GM18870 (cell line): ENCODE results near the gene AWAT2.

Experiments
- ATAC-seq: cut with Tn5 transposase; IDR thresholded peaks from one replicate; pipeline ENCODE4 v1.9.1; 2021; ENCODE audit warnings: moderate library complexity; ENCODE audit not compliant: unreplicated experiment

The AWAT2 gene

GRCh38 chrX:70042399-70043371, 7.1 kb downstream of the AWAT2 start:
- no peak for ATAC-seq

DNA sequence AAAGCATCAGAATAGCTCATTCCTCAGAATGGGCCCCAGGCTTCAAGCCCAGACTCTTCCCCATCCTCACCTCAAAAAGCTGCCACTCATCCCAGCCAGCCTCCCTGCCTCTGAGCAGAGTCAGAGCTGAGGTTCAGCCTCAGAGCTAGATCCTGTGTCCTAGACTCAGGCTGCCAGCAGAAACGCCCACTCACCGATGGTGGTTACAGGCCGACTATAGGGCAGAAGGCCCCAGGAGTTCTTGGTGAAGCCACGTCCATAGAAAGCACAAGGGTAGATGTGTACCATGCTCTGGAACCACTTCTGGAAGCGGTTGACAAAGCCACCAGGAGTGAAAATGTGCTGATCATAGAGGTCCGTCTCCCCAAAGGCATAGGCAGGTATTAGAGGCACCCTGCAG, 7.7 kb downstream of the AWAT2 start:
- no peak for ATAC-seq

- no peak for ATAC-seq
Measured at GRCh38 chrX:70039758-70040157, 10.0 kb downstream of the AWAT2 start.

GRCh38 chrX:70038951-70039350, 10.8 kb downstream of the AWAT2 start:
- no peak for ATAC-seq

GRCh38 chrX:70038515-70038914, 11.2 kb downstream of the AWAT2 start:
- ATAC-seq, result no peak

- no peak for ATAC-seq
Measured at GRCh38 chrX:70034646-70035045, 15.1 kb downstream of the AWAT2 start.

DNA sequence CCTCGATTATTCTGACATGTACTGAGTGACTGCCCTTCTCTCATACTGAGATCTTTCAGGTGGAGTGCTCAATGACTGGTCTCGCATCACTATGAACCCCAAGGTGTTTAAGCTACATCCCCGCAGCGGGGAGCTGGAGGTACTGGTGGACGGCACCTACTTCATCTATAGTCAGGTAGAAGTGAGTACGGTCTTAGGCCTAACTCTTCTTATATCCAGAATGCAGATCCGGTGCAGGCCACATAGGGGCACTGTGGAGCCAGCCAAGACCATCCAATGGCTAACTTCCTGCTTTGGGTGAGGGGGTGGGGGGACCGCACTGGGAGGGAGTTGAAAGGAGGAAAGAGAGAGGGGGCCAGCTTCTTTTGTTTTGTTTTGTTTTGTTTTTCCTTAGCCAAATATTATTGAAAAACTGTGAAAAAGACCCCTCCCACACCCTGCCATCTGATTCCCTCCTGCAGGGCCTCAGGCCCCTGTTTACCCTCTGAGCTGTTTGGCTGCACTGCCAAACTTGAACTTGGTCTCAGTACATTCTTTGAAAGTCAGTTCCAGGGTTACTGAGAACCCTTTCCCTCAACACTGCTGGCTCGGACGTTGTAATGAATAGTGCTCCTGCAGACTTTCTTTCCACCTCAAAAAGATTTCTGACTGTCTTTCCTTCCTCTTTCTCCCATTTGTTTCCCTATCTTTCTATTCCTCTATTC, 16.2 kb downstream of the AWAT2 start:
- ATAC-seq, result peak; percentile 48

DNA sequence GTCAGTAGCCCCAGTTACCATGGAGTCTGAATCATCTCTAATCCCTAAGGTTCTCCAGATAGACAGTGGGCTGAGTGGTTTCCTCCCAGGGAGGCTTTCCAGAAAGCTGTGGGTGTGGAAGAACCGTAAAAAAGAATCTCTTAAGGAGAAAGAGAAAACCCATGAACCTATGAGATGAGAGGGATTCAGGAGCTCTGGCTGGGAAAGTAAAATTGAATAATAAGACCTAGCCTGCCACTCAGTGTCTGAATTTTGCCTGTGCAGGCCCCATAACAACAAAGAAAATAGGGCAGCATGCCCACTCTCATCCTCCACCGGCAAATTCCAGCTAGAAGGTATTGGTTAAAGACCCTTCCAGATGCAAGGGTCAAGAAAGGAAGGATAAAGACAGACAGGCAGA, 16.9 kb downstream of the AWAT2 start:
- no peak for ATAC-seq

GRCh38 chrX:70030301-70030767, 19.4 kb downstream of the AWAT2 start:
- ATAC-seq, result peak; percentile 78

GRCh38 chrX:70029863-70030262, 19.9 kb downstream of the AWAT2 start:
- ATAC-seq, result no peak

DNA sequence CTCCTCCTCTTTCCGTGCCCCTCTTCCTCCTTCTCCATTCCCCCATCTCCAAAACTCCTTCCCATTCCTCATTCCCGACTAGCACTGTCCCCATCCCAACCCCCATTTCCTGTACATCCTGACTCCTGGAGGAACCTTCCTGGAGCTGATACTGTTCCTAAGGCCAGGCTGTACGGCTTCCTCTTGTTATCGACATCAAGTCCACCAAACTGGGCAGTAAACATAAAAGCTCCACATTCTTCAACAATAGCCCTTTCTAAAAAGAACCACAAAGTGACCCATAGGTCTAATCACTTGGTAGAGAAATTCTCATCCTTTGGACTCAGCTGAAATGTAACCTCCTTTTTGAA, 22.9 kb downstream of the AWAT2 start:
- ATAC-seq, result no peak

DNA sequence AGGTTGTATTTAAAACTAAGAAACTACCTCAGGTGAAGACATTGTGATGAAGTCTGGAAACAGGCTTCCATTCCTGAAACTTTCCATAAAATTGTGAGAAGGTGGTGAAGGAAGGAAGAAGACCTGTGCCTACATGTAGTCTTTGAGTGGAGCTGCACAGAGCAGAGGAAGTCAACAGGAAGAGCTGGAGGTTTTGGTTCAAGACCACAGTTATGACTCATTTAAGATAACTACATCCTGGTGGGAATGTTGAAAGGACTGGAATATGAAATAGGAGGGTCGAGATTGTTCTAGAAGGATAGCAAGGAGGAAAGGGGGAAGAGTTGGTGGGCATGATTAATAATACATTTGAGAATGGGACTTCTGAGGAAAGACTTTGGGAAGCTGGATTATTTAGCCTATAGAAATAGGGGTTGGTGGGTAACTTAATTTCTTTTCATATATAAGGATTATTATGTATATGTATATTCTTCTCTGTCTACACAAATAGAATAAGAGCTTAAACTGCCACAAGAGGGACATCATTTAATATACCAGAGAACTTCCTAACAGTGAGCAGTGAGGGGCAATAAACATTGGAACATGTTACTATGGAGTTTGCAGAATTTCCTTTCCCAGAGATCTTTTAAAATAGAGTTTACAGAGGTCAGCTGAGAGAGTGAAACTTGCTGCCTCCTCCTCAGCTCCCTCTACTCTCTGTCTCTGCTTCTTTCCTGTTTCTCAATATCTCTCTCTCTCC, 23.5 kb downstream of the AWAT2 start:
- no peak for ATAC-seq

GRCh38 chrX:70025464-70025863, 24.3 kb downstream of the AWAT2 start:
- ATAC-seq, result no peak

- no peak for ATAC-seq
Measured at GRCh38 chrX:70022616-70023015, 27.1 kb downstream of the AWAT2 start.

GRCh38 chrX:70016513-70016912, 33.2 kb downstream of the AWAT2 start:
- ATAC-seq, result no peak

- no peak for ATAC-seq
Measured at GRCh38 chrX:70013466-70014381, 36.0 kb downstream of the AWAT2 start.

DNA sequence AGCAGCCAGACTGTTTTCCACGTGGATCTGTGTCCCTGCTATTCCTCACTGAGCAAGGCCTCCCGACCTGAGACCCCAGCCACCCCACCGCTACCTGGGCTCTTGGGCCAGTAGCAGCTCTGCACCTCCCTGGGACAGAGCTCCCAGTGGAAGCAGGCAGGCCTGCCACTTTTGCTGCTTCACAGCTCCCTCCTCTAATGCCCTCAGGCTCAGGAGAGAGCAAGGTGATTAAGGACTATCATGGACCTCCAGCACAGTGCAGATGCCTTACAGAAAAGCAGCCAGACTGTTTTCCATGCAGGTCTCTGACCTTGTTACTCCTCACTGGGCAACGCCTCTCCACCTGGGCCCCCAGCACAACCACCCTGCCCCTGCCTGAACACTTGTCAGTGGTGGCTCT, 37.0 kb downstream of the AWAT2 start:
- no peak for ATAC-seq

DNA sequence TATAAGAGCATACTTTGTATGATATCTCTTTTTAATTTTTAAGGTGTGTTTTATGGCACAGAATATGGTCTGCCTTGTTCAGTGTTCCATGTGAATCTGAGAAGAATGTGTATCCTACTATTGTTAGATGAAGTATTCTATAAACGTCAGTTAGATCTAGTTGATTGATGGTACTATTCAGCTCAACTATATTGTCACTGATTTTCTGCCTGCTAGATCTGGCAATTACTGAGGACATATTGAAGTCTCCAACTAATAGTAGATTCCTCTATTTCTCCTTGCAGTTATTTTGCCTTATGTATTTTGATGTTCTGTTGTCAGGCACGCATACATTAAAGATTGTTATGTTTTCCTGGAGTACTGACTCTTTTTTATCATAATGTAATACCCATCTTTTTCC, 39.8 kb downstream of the AWAT2 start:
- no peak for ATAC-seq

GRCh38 chrX:70009049-70009448, 40.7 kb downstream of the AWAT2 start:
- ATAC-seq, result no peak

DNA sequence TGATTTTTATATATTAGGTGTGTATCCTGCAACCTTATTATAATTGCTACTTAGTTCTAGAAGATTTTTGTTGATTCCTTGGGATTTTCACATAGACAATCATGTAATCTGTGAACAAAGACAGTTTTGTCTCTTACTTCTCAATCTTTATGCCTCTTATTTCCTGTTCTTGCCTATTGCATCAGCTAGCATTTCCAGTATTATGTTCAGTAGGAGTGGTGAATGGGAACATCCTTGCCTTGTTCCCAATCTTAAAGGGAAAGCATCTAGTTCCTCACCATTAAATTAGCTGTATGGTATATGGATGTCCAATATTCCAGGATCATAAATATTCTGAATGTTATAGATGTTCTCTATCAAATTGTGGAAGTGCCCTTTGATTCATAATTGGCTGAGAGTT, 41.8 kb downstream of the AWAT2 start:
- ATAC-seq, result no peak
